ENCODE results near the gene ADCY10.
"Not testable (repeated sequence)": the region's sequence is repeated elsewhere in the genome, so short reads cannot be mapped to it uniquely, and the experiment has no call there.

ADCY10 gene

DNA sequence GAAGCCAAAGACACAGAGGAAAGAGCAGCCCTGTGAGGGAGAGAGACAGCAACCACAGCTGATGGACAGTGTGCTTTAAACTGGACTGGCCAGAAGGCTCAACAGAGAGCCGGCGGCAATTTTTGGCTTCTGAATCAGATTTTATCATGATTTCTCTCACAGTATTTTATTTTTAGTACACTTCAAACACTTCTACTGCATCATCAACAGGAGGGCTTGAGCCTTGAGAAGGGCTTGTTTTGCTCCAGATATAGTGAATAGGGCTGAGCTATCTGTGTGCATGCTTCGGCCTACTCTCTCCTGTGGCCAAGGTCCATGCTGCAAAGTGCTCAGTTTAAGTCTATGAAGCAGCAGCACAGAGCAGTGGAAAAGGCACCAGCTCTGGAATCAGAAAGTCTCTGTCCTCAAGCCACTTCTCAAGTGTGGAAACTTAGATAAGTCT is 33.3 kb downstream of the ADCY10 start:
- TF ChIP-seq, protein P1, sequence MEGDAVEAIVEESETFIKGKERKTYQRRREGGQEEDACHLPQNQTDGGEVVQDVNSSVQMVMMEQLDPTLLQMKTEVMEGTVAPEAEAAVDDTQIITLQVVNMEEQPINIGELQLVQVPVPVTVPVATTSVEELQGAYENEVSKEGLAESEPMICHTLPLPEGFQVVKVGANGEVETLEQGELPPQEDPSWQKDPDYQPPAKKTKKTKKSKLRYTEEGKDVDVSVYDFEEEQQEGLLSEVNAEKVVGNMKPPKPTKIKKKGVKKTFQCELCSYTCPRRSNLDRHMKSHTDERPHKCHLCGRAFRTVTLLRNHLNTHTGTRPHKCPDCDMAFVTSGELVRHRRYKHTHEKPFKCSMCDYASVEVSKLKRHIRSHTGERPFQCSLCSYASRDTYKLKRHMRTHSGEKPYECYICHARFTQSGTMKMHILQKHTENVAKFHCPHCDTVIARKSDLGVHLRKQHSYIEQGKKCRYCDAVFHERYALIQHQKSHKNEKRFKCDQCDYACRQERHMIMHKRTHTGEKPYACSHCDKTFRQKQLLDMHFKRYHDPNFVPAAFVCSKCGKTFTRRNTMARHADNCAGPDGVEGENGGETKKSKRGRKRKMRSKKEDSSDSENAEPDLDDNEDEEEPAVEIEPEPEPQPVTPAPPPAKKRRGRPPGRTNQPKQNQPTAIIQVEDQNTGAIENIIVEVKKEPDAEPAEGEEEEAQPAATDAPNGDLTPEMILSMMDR (IDR thresholded peaks at IDR 0.05; ENCODE audit: control insufficient read depth, insufficient read depth, low read depth, low read length, missing control alignments), result no peak
- DNase-seq (ENCODE audit: low read depth), result no peak
- H3K4me3 ChIP-seq (ENCODE audit: control insufficient read depth, low read depth, low read length), result no peak overlapping the region

DNA sequence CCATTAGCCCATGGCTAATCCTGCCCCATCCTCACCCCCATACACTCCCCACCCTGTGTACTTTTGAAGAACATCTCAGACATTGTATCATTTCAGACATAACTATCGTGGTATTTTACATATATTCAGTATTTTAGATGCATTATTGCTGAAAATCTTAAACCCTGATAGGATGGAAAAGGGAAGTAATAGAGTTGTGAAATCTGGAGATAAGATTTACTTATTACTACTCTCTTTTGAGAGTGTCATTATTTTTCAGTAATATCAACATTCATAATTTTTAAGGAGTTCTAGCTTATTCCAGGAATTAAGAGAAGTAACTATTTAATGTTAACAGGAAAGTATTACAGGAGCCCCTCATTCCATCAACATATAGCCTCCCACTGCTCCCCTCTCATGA is 34.4 kb downstream of the ADCY10 start:
- TF ChIP-seq, protein P1 (IDR thresholded peaks at IDR 0.05; ENCODE audit: control insufficient read depth, insufficient read depth, low read depth, low read length, missing control alignments), result no peak
- no peak for DNase-seq (ENCODE audit: low read depth)
- H3K4me3 ChIP-seq (ENCODE audit: control insufficient read depth, low read depth, low read length), result no peak overlapping the region

DNA sequence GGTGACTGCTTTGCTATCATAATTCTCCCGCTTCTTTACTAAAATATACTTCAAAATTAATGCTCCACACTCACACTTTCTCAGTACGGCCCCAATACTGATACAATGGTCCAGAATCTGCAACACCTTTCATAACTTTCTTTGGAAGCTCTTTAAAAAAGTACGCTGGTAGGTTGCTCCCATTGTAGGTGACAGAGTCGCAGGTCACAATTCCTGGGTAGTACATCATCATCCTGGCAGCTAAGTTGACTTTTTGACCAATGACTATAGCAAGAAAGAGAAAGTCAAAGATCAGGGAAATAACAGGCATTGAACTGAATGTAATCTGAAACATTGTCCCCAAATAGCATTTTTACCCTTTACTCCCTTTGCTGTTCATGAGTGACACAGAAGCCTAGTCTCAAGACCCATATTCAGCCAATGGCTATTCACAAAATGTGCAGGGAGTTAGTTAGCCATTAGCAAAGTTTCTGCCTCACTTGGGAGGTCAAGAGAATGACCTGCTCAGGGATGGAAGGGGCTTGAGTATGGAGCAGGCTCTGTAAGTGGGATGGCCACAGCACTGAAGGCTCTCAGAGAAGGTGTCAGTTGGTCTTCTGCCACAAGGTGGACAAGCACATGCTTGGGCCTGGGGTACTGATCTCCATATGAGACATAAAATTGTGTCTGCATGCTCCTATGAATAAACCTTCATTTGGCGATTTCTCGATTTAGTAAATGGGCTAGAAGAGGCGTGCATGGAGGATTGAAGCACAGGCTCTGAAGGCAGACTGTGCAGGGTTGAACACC is 35.4 kb downstream of the ADCY10 start:
- no peak overlapping the region for H3K4me3 ChIP-seq (ENCODE audit: control insufficient read depth, low read depth, low read length)
- TF ChIP-seq, protein P1 (IDR thresholded peaks at IDR 0.05; ENCODE audit: control insufficient read depth, insufficient read depth, low read depth, low read length, missing control alignments), result no peak
- no peak for DNase-seq (ENCODE audit: low read depth)

DNA sequence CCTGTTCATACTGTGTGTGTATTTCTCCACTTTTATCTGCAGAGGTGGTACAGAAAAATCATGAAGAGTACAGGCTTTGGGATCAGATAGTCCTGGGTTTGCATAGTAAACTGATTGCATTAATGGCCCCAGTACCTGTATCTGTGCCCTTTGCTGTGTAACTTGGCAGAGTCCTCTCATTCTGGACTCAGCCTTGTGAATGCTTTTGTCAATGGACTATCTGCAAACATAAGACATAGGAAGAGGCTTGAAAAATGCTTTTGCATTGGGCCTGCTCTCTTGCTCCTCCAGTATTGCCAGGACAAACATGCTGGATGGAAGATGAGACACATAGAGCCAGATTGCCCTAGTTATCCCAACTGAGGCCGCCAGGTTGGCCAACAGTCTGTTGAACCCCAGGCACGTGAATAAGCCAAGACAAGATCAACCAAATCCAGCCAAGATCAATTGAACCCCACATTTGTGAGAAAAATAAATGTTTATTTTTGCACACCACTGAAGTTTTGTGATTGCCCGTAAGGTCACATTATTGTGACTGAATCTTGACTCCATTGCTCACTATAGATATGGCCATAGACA is 37.2 kb downstream of the ADCY10 start:
- no peak for DNase-seq (ENCODE audit: low read depth)
- H3K4me3 ChIP-seq (ENCODE audit: control insufficient read depth, low read depth, low read length), result no peak overlapping the region
- TF ChIP-seq, protein P1 (IDR thresholded peaks at IDR 0.05; ENCODE audit: control insufficient read depth, insufficient read depth, low read depth, low read length, missing control alignments), result no peak

DNA sequence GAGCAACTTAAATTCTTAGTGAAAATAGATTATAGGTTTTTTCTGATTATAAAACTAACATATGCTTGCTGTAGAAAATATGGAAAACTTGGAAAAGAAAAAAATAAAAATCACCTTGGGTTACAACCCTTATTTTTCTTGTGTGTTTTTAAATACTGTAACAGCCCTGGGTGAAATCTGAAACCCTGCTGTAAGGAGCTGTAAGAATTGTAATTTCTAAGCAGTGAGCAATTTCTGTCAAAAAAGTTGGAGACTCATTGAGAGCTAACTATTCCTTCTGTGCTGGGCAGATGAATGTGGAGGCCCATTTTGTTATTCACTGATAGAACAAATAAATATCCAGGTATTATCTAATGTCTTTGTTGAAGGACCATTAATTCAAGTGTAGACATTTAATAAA is 42.6 kb downstream of the ADCY10 start:
- TF ChIP-seq, protein P1 (IDR thresholded peaks at IDR 0.05; ENCODE audit: control insufficient read depth, insufficient read depth, low read depth, low read length, missing control alignments), result no peak

DNA sequence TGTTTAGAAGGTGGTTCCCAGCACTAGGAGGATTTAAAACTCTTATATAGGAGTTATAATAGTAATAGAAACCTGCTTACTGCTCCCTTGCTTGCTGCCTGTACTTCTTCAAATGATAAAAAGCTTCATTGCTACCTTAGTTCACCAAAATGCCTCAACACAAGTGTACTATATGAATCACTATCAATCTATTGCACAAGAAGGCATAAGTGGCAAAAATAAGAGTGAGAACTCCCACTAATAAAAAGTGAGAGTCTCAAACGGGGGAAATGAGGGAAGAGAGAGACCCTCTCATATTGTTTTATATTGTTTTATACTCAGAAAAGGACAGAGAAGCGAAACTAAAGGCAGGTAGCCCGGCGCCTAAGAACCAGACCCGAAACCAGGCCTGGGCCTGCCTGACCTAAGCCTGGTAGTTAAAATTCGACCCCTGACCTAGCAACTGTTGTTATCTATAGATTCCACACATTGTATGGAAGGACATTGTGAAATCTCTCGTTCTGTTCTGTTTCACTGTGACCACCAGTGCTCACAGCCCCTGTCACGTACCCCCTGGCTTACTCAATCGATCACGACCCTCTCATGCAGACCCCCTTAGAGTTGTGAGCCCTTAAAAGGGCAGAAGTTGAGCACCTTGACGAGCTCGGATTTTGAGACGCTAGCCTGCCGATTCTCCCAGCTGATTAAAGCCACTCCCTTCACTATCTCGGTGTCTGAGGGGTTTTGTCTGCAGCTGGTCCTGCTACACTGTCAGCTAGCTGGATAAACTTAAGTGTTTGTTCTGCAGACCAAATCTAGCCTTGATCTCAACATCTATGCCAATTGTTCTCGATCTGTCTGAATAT is 44.6 kb downstream of the ADCY10 start:
- DNase-seq (ENCODE audit: low read depth); H3K4me3 ChIP-seq (ENCODE audit: control insufficient read depth, low read depth, low read length): not testable (repeated sequence)

More for the DNA sequence above, 42.6 kb downstream of the ADCY10 start:
- no peak overlapping the region for H3K4me3 ChIP-seq (ENCODE audit: control insufficient read depth, low read depth, low read length)
- DNase-seq (ENCODE audit: low read depth), result no peak

DNA sequence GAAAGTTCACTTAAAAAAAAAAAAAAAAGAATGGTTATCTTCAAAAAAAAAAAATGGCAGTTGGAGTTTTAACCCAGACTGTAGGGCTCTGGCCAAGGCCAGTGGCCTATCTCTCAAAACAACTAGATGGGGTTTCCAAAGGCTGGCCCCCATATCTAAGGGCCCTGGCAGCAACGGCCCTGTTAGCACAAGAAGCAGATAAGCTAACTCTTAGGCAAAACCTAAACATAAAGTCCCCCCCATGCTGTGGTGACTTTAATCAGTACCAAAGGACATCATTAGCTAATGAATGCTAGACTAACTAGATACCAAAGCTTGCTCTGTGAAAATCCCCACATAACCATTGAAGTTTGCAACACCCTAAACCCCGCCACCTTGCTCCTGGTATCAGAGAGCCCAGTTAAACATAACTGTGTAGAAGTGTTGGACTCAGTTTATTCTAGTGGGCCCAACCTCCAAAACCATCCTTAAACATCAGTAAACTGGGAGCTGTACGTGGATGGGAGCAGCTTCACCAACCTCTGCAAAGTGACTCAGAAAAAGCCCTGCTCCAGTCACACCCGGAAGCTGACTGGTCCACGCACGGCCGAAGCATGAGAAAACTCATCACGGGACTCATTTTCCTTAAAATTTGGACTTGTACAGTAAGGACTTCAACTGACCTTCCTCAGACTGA is 47.1 kb downstream of the ADCY10 start:
- DNase-seq (ENCODE audit: low read depth); H3K4me3 ChIP-seq (ENCODE audit: control insufficient read depth, low read depth, low read length): not testable (repeated sequence)

DNA sequence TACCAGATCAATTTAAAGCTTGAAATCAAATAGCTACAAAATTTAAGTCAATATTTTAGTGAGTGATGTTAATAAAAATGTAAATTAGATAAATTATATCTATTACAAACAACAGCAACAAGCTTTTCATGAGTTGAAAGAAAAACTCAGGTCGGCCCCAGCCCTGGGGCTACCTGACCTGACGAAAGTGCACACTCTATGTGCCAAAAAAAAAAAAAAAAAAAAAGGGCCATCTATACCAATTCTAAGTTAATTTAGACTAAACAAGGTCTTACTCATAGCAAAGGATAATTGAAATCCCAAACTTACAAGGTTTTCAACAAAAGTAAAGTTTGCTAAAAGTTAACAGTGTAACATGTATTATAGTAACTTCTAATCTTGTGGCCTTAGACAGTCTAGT is 47.6 kb downstream of the ADCY10 start:
- not testable (repeated sequence) for H3K4me3 ChIP-seq (ENCODE audit: control insufficient read depth, low read depth, low read length); DNase-seq (ENCODE audit: low read depth)

DNA sequence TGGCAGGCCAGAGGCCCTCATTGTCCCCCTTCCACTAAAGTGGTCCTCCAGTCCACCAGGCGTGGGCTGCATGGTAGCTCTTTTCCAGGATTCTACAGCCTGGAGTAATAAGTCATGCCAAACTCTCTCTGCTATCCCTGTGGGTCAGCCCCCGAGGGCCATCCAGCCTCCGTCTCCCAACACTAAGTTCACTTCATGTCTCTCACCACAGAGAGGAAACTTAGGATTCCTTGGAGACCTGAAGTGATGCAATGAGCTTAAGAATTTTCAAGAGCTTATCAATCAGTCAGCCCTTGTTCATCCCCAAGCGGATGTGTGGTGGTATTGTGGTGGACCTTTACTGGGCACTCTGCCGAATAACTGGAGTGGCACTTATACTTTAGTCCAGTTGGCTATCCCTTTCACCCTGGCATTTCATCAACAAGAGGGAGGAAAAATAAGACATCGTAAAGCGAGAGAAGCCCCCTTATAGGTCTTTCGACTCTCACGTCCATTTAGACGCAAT is 48.1 kb downstream of the ADCY10 start:
- not testable (repeated sequence) for DNase-seq (ENCODE audit: low read depth); H3K4me3 ChIP-seq (ENCODE audit: control insufficient read depth, low read depth, low read length)

DNA sequence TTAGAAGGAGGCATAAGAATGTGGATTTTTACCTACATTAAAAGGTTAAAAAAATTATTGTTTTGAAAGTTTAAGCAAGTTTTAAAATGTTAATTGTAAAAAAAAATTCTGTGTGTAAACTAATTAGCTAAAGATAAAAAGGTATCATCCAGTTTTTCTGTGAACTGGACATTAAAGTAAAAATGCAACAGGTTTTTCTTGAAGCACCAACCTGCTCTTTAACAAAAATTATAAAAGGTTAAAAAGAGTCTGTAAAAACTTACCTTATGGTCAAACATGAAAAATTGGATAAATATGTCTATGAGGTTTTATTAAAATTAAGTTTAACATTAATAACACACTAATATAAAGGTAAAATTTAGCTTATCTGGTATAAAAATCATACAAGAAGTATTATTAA is 48.7 kb downstream of the ADCY10 start:
- H3K4me3 ChIP-seq (ENCODE audit: control insufficient read depth, low read depth, low read length); DNase-seq (ENCODE audit: low read depth): not testable (repeated sequence)

Data from AG09309 (cell line).